ENCODE measurements around the gene TRMO. TPM values are rescaled to one million over a fixed set of nuclear protein-coding genes. Genes with fewer than 3 reads are reported as not detected.

TRMO gene
- total and polyA plus RNA-seq, 2 of the 8 experiments (the other 6 are each of a cell fraction or from before 2014, with no cell fraction given) = 4.6 to 5.6 TPM

- TF ChIP-seq HDAC6 (IDR thresholded peaks at IDR 0.05; ENCODE audit: low read depth, low read length) (no peak), CTBP2 (IDR thresholded peaks at IDR 0.05; ENCODE audit: borderline replicate concordance, insufficient read depth, insufficient read length, low read length) (no peak), JUN (IDR thresholded peaks at IDR 0.05; ENCODE audit: low read depth, low read length) (no peak), KDM1A (IDR thresholded peaks at IDR 0.05; ENCODE audit: borderline replicate concordance, low read length) (no peak), CTCF (IDR thresholded peaks at IDR 0.05; ENCODE audit: control extremely low read depth in 1 of 3, insufficient read depth in 1 of 3, low read depth in 1 of 3, low read length in 3 of 3) (no peak), GTF2F1 (IDR thresholded peaks at IDR 0.05; ENCODE audit: borderline replicate concordance, low read depth, low read length) (no peak), HDAC2 (IDR thresholded peaks at IDR 0.05; ENCODE audit: borderline replicate concordance in 1 of 2, low read depth in 2 of 2, low read length in 2 of 2) (no peak), CEBPB (IDR thresholded peaks at IDR 0.05; ENCODE audit: low read depth, low read length) (no peak), BCL11A (IDR thresholded peaks at IDR 0.05; ENCODE audit: low read depth in 2 of 2, low read length in 2 of 2) (no peak)
Observed at GRCh38 chr9:97963232-97963631, 40.9 kb upstream of the TRMO start (continued).

Data from H1 (cell line).